PC-9 (cell line): Measurements from ENCODE around the gene SCART1.
"Not testable (repeated sequence)": the region's sequence is repeated elsewhere in the genome, so short reads cannot be mapped to it uniquely, and the experiment has no call there.

Source experiments
- EZH2 ChIP-seq: fragments of 200-600 bp; sonication (generic); IDR thresholded peaks from 2 replicates; pipeline ENCODE4 v1.8.0; 2017; ENCODE audit warnings: antibody characterized with exemption, low read depth
- TF ChIP-seq, protein P1 (sequence below): fragments of 200-600 bp; sonication (generic); conservative IDR thresholded peaks from 2 replicates; pipeline ENCODE4 v1.6.1; 2017; ENCODE audit warnings: mixed run types, antibody characterized with exemption, mild to moderate bottlenecking, moderate library complexity

GRCh38 chr10:133497363-133497762, 43.6 kb downstream of the SCART1 start:
- TF ChIP-seq, protein P1, sequence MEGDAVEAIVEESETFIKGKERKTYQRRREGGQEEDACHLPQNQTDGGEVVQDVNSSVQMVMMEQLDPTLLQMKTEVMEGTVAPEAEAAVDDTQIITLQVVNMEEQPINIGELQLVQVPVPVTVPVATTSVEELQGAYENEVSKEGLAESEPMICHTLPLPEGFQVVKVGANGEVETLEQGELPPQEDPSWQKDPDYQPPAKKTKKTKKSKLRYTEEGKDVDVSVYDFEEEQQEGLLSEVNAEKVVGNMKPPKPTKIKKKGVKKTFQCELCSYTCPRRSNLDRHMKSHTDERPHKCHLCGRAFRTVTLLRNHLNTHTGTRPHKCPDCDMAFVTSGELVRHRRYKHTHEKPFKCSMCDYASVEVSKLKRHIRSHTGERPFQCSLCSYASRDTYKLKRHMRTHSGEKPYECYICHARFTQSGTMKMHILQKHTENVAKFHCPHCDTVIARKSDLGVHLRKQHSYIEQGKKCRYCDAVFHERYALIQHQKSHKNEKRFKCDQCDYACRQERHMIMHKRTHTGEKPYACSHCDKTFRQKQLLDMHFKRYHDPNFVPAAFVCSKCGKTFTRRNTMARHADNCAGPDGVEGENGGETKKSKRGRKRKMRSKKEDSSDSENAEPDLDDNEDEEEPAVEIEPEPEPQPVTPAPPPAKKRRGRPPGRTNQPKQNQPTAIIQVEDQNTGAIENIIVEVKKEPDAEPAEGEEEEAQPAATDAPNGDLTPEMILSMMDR, result peak; percentile 56
- TF ChIP-seq EZH2, result not testable (repeated sequence)
